Measurements from ENCODE around the gene ASB10.

ASB10 gene

GRCh38 chr7:151176401-151176800 is 10.6 kb downstream of the ASB10 start:
- no peaks in the 10 kb centered on the region for H3K4me1 ChIP-seq (ENCODE audit: control insufficient read depth, insufficient read depth, low read length)
- no peak overlapping the region for H3K27ac ChIP-seq (ENCODE audit: insufficient read depth, low read depth, low read length, poor library complexity, severe bottlenecking)
- WGBS, 2 experiments, result 91 to 93% methylated on average over 9 of the region's 9 CpGs
- no peaks in the 10 kb centered on the region for H3K36me3 ChIP-seq (ENCODE audit: control insufficient read depth, insufficient read depth, low read length)
- peaks cover 24% of the 10 kb centered on the region for H3K27me3 ChIP-seq (ENCODE audit: control insufficient read depth, insufficient read depth, low read length, poor library complexity, severe bottlenecking)
- H3K4me3 ChIP-seq (ENCODE audit: insufficient read depth, low read depth, low read length), result no peak overlapping the region
- peaks cover 2% of the 10 kb centered on the region for H3K9me3 ChIP-seq (ENCODE audit: control insufficient read depth, low read length)

- H3K27ac ChIP-seq (ENCODE audit: insufficient read depth, low read depth, low read length, poor library complexity, severe bottlenecking), result no peak overlapping the region
- no peaks in the 10 kb centered on the region for H3K4me1 ChIP-seq (ENCODE audit: control insufficient read depth, insufficient read depth, low read length)
- WGBS, 2 experiments, result 83 to 91% methylated on average over 23 of the region's 23 CpGs
- no peak overlapping the region for H3K4me3 ChIP-seq (ENCODE audit: insufficient read depth, low read depth, low read length)
- H3K27me3 ChIP-seq (ENCODE audit: control insufficient read depth, insufficient read depth, low read length, poor library complexity, severe bottlenecking), result peaks cover 30% of the 10 kb centered on the region
- no peaks in the 10 kb centered on the region for H3K36me3 ChIP-seq (ENCODE audit: control insufficient read depth, insufficient read depth, low read length)
- H3K9me3 ChIP-seq (ENCODE audit: control insufficient read depth, low read length), result peaks cover 2% of the 10 kb centered on the region
Measured at GRCh38 chr7:151175793-151176311, 11.2 kb downstream of the ASB10 start.

GRCh38 chr7:151175047-151175792 is 11.8 kb downstream of the ASB10 start:
- Histone ChIP-seq H3K4me3 (ENCODE audit: insufficient read depth, low read depth, low read length) (no peak overlapping the region), H3K27me3 (ENCODE audit: control insufficient read depth, insufficient read depth, low read length, poor library complexity, severe bottlenecking) (peaks cover 36% of the 10 kb centered on the region)

GRCh38 chr7:151174246-151175046 is 12.6 kb downstream of the ASB10 start:
- H3K4me1 ChIP-seq (ENCODE audit: control insufficient read depth, insufficient read depth, low read length), result no peaks in the 10 kb centered on the region
- H3K27ac ChIP-seq (ENCODE audit: insufficient read depth, low read depth, low read length, poor library complexity, severe bottlenecking), result no peak overlapping the region
- H3K36me3 ChIP-seq (ENCODE audit: control insufficient read depth, insufficient read depth, low read length), result no peaks in the 10 kb centered on the region
- H3K27me3 ChIP-seq (ENCODE audit: control insufficient read depth, insufficient read depth, low read length, poor library complexity, severe bottlenecking), result peaks cover 44% of the 10 kb centered on the region
- 92 to 93% methylated on average over 77 of the region's 77 CpGs for WGBS, 2 experiments
- H3K9me3 ChIP-seq (ENCODE audit: control insufficient read depth, low read length), result peaks cover 2% of the 10 kb centered on the region
- no peak overlapping the region for H3K4me3 ChIP-seq (ENCODE audit: insufficient read depth, low read depth, low read length)

More at GRCh38 chr7:151175047-151175792, 11.8 kb downstream of the ASB10 start:
- H3K9me3 ChIP-seq (ENCODE audit: control insufficient read depth, low read length), result peaks cover 2% of the 10 kb centered on the region
- no peaks in the 10 kb centered on the region for H3K36me3 ChIP-seq (ENCODE audit: control insufficient read depth, insufficient read depth, low read length)
- H3K27ac ChIP-seq (ENCODE audit: insufficient read depth, low read depth, low read length, poor library complexity, severe bottlenecking), result no peak overlapping the region
- WGBS, 2 experiments, result 91 to 92% methylated on average over 16 of the region's 16 CpGs
- H3K4me1 ChIP-seq (ENCODE audit: control insufficient read depth, insufficient read depth, low read length), result no peaks in the 10 kb centered on the region

GRCh38 chr7:151173386-151174245 is 13.4 kb downstream of the ASB10 start:
- Histone ChIP-seq H3K36me3 (ENCODE audit: control insufficient read depth, insufficient read depth, low read length) (no peaks in the 10 kb centered on the region), H3K27me3 (ENCODE audit: control insufficient read depth, insufficient read depth, low read length, poor library complexity, severe bottlenecking) (peaks cover 52% of the 10 kb centered on the region)

DNA sequence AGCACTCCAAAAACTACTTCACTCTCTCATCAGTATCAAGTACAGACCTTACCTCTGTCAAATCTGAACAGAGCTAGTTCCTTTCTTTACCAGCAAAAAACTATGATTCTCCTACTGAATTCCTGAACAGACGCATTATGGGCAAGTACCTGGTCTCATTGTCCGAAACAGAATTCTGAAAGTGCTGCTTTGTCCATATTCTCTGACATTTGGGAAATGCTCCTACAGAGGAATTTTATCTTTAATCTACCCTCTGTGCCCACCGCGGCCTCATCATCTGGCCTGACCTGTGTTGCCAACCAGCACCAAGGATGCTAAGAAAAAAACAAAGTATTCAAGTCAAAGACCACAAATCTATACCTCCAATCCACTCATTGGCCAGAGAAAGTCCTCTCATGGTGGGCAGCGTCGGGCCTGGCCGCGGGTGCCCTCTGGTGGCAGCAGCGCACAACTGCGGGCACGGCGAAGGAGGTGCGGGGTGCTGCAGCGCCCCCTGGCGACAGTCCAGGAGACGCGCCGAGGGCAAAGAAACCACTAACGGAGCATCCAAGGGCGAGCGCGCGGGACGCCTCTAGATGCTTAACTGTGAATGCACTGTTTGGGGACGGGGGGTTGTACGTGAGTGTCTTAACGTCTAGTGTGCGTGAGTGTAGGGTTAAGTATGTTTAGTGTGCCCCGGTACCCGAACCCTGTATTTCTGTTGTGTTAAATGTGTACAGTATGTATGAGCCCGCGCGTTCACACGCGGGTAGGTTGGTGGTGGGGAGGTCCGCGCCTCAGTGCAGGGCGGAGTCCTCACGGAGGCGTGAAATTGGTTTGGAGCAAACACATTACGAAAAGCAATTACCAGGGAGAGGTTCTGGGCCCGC is 14.5 kb downstream of the ASB10 start:
- H3K9me3 ChIP-seq (ENCODE audit: control insufficient read depth, low read length), result peaks cover 2% of the 10 kb centered on the region
- 34% methylated on average over 42 of the region's 42 CpGs for WGBS, 2 experiments
- peaks cover 63% of the 10 kb centered on the region for H3K27me3 ChIP-seq (ENCODE audit: control insufficient read depth, insufficient read depth, low read length, poor library complexity, severe bottlenecking)
- peaks cover 7% of the 10 kb centered on the region for H3K4me1 ChIP-seq (ENCODE audit: control insufficient read depth, insufficient read depth, low read length)
- no peak overlapping the region for H3K27ac ChIP-seq (ENCODE audit: insufficient read depth, low read depth, low read length, poor library complexity, severe bottlenecking)
- no peaks in the 10 kb centered on the region for H3K36me3 ChIP-seq (ENCODE audit: control insufficient read depth, insufficient read depth, low read length)
- no peak overlapping the region for H3K4me3 ChIP-seq (ENCODE audit: insufficient read depth, low read depth, low read length)

More at GRCh38 chr7:151173386-151174245, 13.4 kb downstream of the ASB10 start:
- Histone ChIP-seq H3K4me1 (ENCODE audit: control insufficient read depth, insufficient read depth, low read length) (peaks cover 7% of the 10 kb centered on the region), H3K9me3 (ENCODE audit: control insufficient read depth, low read length) (peaks cover 2% of the 10 kb centered on the region), H3K27ac (ENCODE audit: insufficient read depth, low read depth, low read length, poor library complexity, severe bottlenecking) (no peak overlapping the region), H3K4me3 (ENCODE audit: insufficient read depth, low read depth, low read length) (no peak overlapping the region)
- WGBS, 2 experiments, result 94 to 95% methylated on average over 43 of the region's 43 CpGs

GRCh38 chr7:151168787-151169162 is 18.3 kb downstream of the ASB10 start:
- no peaks in the 10 kb centered on the region for H3K36me3 ChIP-seq (ENCODE audit: control insufficient read depth, insufficient read depth, low read length)
- H3K27ac ChIP-seq (ENCODE audit: insufficient read depth, low read depth, low read length, poor library complexity, severe bottlenecking), result no peak overlapping the region
- peaks cover 2% of the 10 kb centered on the region for H3K9me3 ChIP-seq (ENCODE audit: control insufficient read depth, low read length)
- no peak overlapping the region for H3K4me3 ChIP-seq (ENCODE audit: insufficient read depth, low read depth, low read length)
- 15 to 23% methylated on average over 10 of the region's 10 CpGs for WGBS, 2 experiments
- peaks cover 95% of the 10 kb centered on the region for H3K27me3 ChIP-seq (ENCODE audit: control insufficient read depth, insufficient read depth, low read length, poor library complexity, severe bottlenecking)
- peaks cover 11% of the 10 kb centered on the region for H3K4me1 ChIP-seq (ENCODE audit: control insufficient read depth, insufficient read depth, low read length)

GRCh38 chr7:151168003-151168786 is 18.9 kb downstream of the ASB10 start:
- no peaks in the 10 kb centered on the region for H3K36me3 ChIP-seq (ENCODE audit: control insufficient read depth, insufficient read depth, low read length)
- H3K27me3 ChIP-seq (ENCODE audit: control insufficient read depth, insufficient read depth, low read length, poor library complexity, severe bottlenecking), result peaks cover 96% of the 10 kb centered on the region
- H3K27ac ChIP-seq (ENCODE audit: insufficient read depth, low read depth, low read length, poor library complexity, severe bottlenecking), result no peak overlapping the region
- no peaks in the 10 kb centered on the region for H3K9me3 ChIP-seq (ENCODE audit: control insufficient read depth, low read length)
- WGBS, 2 experiments, result 2 to 3% methylated on average over 52 of the region's 52 CpGs
- H3K4me3 ChIP-seq (ENCODE audit: insufficient read depth, low read depth, low read length), result peak overlapping the region; percentile 45
- H3K4me1 ChIP-seq (ENCODE audit: control insufficient read depth, insufficient read depth, low read length), result peaks cover 11% of the 10 kb centered on the region

All from ectodermal cell (in vitro differentiated cells).